ENCODE data around the gene MYOZ1.
"Not testable (repeated sequence)": the region's sequence is repeated elsewhere in the genome, so short reads cannot be mapped to it uniquely, and the experiment has no call there.

MYOZ1 gene

GRCh38 chr10:73641328-73642060 is at the start of gene MYOZ1:
Gene MYOZ1, minus strand, starts transcription at chr10:73641474. Its CDS starts 1,457 bp downstream, at chr10:73640017.
- no peak for DNase-seq (ENCODE audit: low spot score)

- not testable (repeated sequence) for DNase-seq (ENCODE audit: low spot score)
Observed at GRCh38 chr10:73690755-73691154, 49.5 kb upstream of the MYOZ1 start.

DNA sequence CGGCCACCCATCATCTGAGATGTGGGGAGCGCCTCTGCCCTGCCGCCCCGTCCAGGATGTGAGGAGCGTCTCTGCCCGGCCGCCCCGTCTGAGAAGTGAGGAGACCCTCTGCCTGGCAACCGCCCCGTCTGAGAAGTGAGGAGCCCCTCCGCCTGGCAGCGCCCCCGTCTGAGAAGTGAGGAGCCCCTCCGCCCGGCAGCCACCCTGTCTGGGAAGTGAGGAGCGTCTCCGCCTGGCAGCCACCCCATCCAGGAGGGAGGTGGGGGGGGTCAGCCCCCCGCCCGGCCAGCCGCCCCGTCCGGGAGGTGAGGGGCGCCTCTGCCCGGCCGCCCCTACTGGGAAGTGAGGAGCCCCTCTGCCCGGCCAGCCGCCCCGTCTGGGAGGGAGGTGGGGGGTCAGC is 48.3 kb upstream of the MYOZ1 start:
- DNase-seq (ENCODE audit: low spot score), result not testable (repeated sequence)

GRCh38 chr10:73687641-73688040 is 46.4 kb upstream of the MYOZ1 start:
- not testable (repeated sequence) for DNase-seq (ENCODE audit: low spot score)

- not testable (repeated sequence) for DNase-seq (ENCODE audit: low spot score)
Observed at GRCh38 chr10:73674546-73674945, 33.3 kb upstream of the MYOZ1 start.

GRCh38 chr10:73668378-73668777 is 27.1 kb upstream of the MYOZ1 start:
- not testable (repeated sequence) for DNase-seq (ENCODE audit: low spot score)

- DNase-seq (ENCODE audit: low spot score), result not testable (repeated sequence)
Observed at GRCh38 chr10:73666153-73666809, 25.0 kb upstream of the MYOZ1 start.

DNA sequence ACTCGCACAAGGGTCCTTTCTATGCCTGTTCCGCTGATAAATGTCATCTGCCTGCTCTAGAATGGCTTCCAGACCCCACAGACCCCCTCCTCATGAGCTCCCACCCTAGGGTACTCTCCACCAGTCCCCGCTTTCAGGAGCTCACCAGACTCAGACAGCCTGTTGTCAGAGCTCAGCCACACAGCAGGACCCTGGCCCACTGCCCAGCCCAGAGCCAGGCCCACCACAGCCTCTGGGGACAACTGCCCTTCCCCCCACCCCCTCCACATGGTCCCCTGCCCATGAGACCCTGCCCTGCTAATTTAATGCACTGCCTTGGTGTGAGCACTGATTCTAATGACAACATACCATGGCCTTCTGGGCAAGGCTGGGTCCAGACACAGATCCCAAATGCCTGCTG is 24.3 kb upstream of the MYOZ1 start:
- DNase-seq (ENCODE audit: low spot score), result not testable (repeated sequence)

GRCh38 chr10:73664156-73665040 is 23.1 kb upstream of the MYOZ1 start:
- not testable (repeated sequence) for DNase-seq (ENCODE audit: low spot score)

DNA sequence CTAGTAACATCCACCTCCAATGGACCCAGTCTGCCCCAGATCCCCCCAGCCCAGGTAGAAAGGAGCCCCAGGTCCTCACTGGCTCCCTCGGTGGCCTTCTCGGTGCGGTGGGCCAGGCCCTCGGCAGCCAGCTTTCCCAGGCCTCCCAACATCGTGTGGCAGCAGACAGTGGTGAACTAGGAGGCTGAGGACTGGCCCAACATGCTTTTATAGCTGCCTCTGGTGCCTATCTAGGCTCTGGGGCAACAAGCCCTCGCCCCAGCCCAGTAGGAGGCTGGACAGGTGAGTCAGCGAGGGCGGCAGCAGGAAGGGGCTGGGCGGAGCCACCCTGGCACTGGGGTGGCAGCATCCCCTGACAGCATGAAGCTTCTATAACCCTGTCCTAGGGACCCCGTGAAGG is 22.3 kb upstream of the MYOZ1 start:
- not testable (repeated sequence) for DNase-seq (ENCODE audit: low spot score)

DNA sequence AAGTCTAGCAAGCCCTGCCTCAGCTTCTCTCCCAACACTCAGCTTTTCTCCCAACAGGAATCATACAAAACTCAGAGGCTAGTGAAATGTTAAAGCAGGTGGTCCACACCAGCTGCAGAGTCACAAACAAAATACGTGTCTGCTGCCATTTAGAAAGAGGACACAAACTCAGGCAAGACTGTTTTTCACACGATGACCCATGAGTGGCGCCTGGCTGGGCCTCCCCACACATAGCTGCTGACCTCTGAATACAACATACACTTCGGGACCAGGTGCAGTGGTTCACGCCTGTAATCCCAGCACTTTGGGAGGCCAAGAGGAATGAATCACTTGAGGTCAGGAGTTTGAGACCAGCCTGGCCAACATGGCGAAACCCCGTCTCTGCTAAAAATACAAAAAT is 21.4 kb upstream of the MYOZ1 start:
- not testable (repeated sequence) for DNase-seq (ENCODE audit: low spot score)

GRCh38 chr10:73655990-73656298 is 14.7 kb upstream of the MYOZ1 start, which contains the start of gene SYNPO2L:
Gene SYNPO2L, minus strand, starts transcription at chr10:73656029. Its CDS starts 107 bp downstream, at chr10:73655922.
- DNase-seq (ENCODE audit: low spot score), result no peak

DNA sequence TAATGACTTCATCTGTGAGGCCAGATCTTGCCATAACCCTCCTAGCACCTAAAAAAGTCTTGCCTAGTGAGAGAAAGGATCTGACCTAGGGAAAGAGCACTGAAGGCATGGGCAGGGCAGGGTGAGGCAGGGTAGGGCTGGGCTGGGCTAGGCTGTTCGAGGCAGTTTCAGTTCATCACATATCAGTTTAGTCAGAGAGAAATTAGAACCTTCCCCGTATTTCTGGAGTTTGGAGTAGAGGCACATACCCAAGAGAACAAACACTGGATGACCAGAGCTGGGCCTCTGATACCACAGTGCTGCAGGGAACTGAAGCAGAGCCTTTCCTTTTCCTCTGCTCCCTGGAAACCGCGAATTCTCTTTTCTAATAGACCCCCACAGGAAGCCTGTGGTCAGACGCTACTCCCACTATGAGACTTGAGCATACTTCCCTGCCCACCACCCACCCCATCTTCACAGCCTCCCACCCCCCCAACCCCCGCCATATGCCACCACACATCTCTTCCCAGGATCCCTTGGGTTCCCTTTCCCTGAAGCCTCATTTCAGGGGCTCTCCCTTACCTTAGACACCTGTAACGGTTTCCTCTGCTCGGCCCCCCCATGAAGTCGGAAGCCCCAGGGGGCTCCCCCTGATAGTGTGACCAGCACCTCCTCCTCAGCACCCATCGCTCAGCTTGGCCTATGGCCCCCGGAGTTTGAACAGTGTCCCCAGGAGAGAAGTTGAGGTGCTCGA is 14.1 kb upstream of the MYOZ1 start:
- DNase-seq (ENCODE audit: low spot score), result no peak

- no peak for DNase-seq (ENCODE audit: low spot score)
Observed at GRCh38 chr10:73653701-73654100, 12.4 kb upstream of the MYOZ1 start.

DNA sequence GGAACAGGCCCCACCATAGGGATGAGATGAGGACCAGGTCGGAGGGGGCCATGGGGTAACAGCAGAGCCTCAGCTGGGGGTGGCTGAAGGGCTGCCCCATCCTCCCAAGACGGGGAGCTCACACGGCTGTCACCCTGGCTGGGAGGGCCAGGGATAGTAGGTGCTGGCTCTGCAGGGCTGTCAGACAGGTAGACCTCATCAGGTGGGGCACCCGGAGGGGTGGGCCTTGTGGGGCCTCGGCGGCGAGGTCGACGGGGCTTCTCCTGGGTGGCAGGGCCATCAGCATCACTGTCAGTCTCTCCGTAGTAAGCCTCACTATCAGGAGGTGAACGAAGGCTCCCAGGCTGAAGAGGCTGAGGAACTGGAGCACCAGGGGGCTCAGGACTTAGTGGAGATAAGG is 11.9 kb upstream of the MYOZ1 start:
- no peak for DNase-seq (ENCODE audit: low spot score)

DNA sequence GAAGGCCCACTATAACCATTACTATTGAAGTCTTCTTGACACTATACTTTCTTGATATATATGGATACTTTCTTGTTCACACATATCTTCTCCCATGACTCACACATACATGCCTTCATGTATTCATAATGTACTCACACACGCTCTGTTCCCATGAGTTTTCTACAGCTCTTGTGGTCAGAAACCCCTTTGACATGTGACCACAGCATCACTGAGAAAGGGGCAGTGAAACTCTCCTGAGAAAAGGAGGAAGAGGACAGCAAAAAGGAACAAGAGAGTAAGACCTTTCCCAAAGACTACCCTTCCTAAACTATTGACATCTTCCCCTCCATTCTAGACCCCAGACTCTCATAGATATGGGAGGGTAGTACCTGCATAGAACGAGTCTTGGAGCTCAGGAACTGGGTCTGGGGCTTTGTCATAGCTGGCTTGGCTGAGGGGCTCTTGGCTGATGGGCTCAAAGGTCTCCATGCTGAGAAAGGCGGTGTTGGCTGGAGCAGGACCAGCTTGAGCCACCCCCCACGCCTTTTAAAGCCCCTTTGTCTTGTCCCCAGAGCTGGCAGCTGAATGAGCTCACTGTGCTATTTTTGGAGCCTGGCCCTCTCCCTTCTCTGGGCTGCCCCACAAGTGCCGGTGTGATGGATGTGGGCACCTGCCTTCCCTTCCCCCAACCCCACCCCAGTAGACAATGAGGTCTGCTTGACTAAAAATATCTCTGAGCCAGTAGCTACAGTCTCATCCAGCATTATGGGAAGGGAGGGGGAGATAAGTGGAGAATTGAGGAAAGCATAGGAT is 9.5 kb upstream of the MYOZ1 start:
- no peak for DNase-seq (ENCODE audit: low spot score)

GRCh38 chr10:73649876-73650536 is 8.7 kb upstream of the MYOZ1 start:
- no peak for DNase-seq (ENCODE audit: low spot score)

GRCh38 chr10:73648975-73649829 is 7.9 kb upstream of the MYOZ1 start:
- DNase-seq (ENCODE audit: low spot score), result no peak

- DNase-seq (ENCODE audit: low spot score), result no peak
Observed at GRCh38 chr10:73647875-73648651, 6.8 kb upstream of the MYOZ1 start.

Data from D341Med (cell line).